PC-3 (cell line): Measurements from ENCODE around the gene CTSW. TPM values are rescaled to one million over a fixed set of nuclear protein-coding genes. Genes with fewer than 3 reads are reported as not detected.
"Not testable (repeated sequence)": the region's sequence is repeated elsewhere in the genome, so short reads cannot be mapped to it uniquely, and the experiment has no call there.

Experiments used
- ATAC-seq: fragments of 200-7000 bp; cut with Tn5 transposase; 2 replicates; pipeline ENCODE4 v1.9.1; 2020; ENCODE audit warnings: mild to moderate bottlenecking, moderate library complexity
- Bru-seq: library from RNA; stranded (reverse); fragments of 400-500 nt; gene quantifications from one replicate; lab custom pipeline; 2021; lab: Mats Ljungman, UMichigan
- BruChase-seq, 2 experiments: library from RNA; stranded (reverse); fragments of 400-500 nt; gene quantifications; one replicate each; lab custom pipeline; 2021; lab: Mats Ljungman, UMichigan
- BruUV-seq: library from RNA; stranded (reverse); fragments of 400-500 nt; replicated peaks from 2 replicates; lab custom pipeline; 2021; lab: Mats Ljungman, UMichigan
- CTCF ChIA-PET: fragments of 300-600 bp; sonication (Branson Sonifier 250); formaldehyde crosslinking; loops from one replicate; lab custom pipeline; 2022; ENCODE audit warnings: antibody characterized with exemption; lab: Charles Lee
- POLR2A ChIA-PET: fragments of 300-600 bp; sonication (Branson Sonifier 250); formaldehyde crosslinking; loops from one replicate; lab custom pipeline; 2022; ENCODE audit warnings: antibody characterized with exemption; ENCODE audit not compliant: unreplicated experiment; lab: Charles Lee
- DNase-seq: peaks from one replicate; pipeline ENCODE4 v3.0.0-alpha.2; 2015
- H2AFZ ChIP-seq: fragments of 300-600 bp; sonication (generic); 2 replicates; pipeline ENCODE4 v1.6.0; 2016; ENCODE audit warnings: antibody characterized with exemption, low read length
- H3F3A ChIP-seq: fragments of 300-600 bp; sonication (generic); one replicate; pipeline ENCODE4 v1.6.0; 2017; ENCODE audit warnings: antibody characterized with exemption, low read length, control low read depth, mild to moderate bottlenecking; ENCODE audit not compliant: unreplicated experiment
- H3K27ac ChIP-seq: fragments of 300-600 bp; sonication (generic); 2 replicates; pipeline ENCODE4 v1.5.1; 2016; ENCODE audit warnings: mild to moderate bottlenecking, low read length
- H3K27me3 ChIP-seq: fragments of 300-600 bp; sonication (generic); 2 replicates; pipeline ENCODE4 v1.6.1; 2016; ENCODE audit warnings: low read length, mixed read lengths
- H3K36me3 ChIP-seq: fragments of 300-600 bp; sonication (generic); 2 replicates; pipeline ENCODE4 v1.6.1; 2016; ENCODE audit warnings: low read depth, mixed run types, low read length, mixed read lengths
- H3K4me1 ChIP-seq: fragments of 300-600 bp; sonication (generic); 2 replicates; pipeline ENCODE4 v1.5.1; 2016; ENCODE audit warnings: low read length; ENCODE audit not compliant: insufficient read depth
- H3K4me2 ChIP-seq: fragments of 300-600 bp; sonication (generic); 2 replicates; pipeline ENCODE4 v1.6.0; 2016; ENCODE audit warnings: low read length
- H3K4me3 ChIP-seq: fragments of 300-600 bp; sonication (generic); 2 replicates; pipeline ENCODE4 v1.5.1; 2016; ENCODE audit warnings: mild to moderate bottlenecking, low read length, mixed read lengths
- H3K79me2 ChIP-seq: fragments of 300-600 bp; sonication (generic); 2 replicates; pipeline ENCODE4 v1.6.1; 2017; ENCODE audit warnings: low read length, mixed read lengths
- H3K9ac ChIP-seq: fragments of 300-600 bp; sonication (generic); 2 replicates; pipeline ENCODE4 v1.6.0; 2016; ENCODE audit warnings: mild to moderate bottlenecking, low read length
- H3K9me2 ChIP-seq: fragments of 300-600 bp; sonication (generic); replicated peaks from 2 replicates; pipeline ENCODE4 v1.6.1; 2016; ENCODE audit warnings: mixed run types, low read length, mixed read lengths
- H3K9me3 ChIP-seq: fragments of 300-600 bp; sonication (generic); 2 replicates; pipeline ENCODE4 v1.6.1; 2016; ENCODE audit warnings: low read length, mixed read lengths
- H4K20me1 ChIP-seq: fragments of 300-600 bp; sonication (generic); 2 replicates; pipeline ENCODE4 v1.6.1; 2016; ENCODE audit warnings: low read length, mixed read lengths
- EZH2 ChIP-seq: fragments of 300-600 bp; sonication (generic); IDR thresholded peaks from one replicate; pipeline ENCODE4 v1.6.1; 2017; ENCODE audit warnings: antibody characterized with exemption, mild to moderate bottlenecking, low read length; ENCODE audit not compliant: unreplicated experiment
- EZH2phosphoT487 ChIP-seq: fragments of 300-600 bp; sonication (generic); IDR thresholded peaks from 2 replicates; pipeline ENCODE4 v1.6.1; 2018; ENCODE audit warnings: mild to moderate bottlenecking, antibody characterized with exemption, low read length, borderline replicate concordance
- intact Hi-C: fragments of 100-400 bp; cut with micrococcal nuclease; formaldehyde crosslinking; loops from 2 replicates; pipeline ENCODE4 v1.9.0; 2023
- long read RNA-seq: library from polyadenylated mRNA; unstranded; transcript quantifications from one replicate; pipeline ENCODE4 v2.0.0, GENCODE V29; 2021; ENCODE audit not compliant: unreplicated experiment
- total RNA-seq: library from RNA; depleted of rRNA; stranded (reverse); fragments of >200 nt; gene quantifications from 2 replicates; pipeline ENCODE4 v1.2.3, GENCODE V29; 2014; rRNA removed
- TF ChIP-seq, protein P1 (sequence below): fragments of 300-600 bp; sonication (generic); conservative IDR thresholded peaks from 2 replicates; pipeline ENCODE4 v1.5.1; 2017; ENCODE audit warnings: antibody characterized with exemption, low read depth, mild to moderate bottlenecking, low read length

Gene CTSW, protein sequence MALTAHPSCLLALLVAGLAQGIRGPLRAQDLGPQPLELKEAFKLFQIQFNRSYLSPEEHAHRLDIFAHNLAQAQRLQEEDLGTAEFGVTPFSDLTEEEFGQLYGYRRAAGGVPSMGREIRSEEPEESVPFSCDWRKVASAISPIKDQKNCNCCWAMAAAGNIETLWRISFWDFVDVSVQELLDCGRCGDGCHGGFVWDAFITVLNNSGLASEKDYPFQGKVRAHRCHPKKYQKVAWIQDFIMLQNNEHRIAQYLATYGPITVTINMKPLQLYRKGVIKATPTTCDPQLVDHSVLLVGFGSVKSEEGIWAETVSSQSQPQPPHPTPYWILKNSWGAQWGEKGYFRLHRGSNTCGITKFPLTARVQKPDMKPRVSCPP
- total RNA-seq (0.11 TPM in 1 of 2 replicates, not detected in the other), Bru-seq, nascent RNA (percentile 17 among the genes with signal in this experiment), BruChase-seq, experiment 1, labeled RNA remaining after a 6-hour chase (percentile 35 among the genes with signal in this experiment), BruChase-seq, experiment 2, labeled RNA remaining after a 2-hour chase (percentile 19 among the genes with signal in this experiment)
- long read RNA-seq, partial matches to known transcripts: 0 of 30 reads
- long read RNA-seq, other reads (novel, unspliced or antisense): 30 of 30 reads

DNA sequence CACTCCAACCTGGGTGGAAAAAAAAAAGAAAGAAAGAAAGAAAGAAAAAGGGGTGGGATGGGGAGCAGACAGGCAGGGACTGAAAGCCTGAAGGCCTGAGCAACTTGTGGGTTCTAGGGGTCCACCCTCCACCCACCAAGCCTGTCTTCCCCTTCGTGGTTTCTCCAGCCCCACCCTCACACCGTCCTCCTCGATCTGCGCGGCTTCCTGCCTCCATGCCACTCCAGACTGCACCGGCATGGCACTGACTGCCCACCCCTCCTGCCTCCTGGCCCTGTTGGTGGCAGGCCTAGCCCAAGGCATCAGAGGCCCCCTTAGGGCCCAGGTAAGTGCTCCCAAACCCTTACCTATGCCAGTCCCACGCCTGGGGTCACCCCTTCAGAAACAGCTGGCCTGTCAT, at the start of gene CTSW:
Gene CTSW, plus strand, starts transcription at position 221 of the 400 bp plus-strand sequence. Its CDS starts 18 bp downstream, at position 239.
- ChIA-PET CTCF (no interaction called here), POLR2A (no interaction called here)
- H3K9me3 ChIP-seq: no peaks in the 10 kb centered on the region
- no peak within 1 kb of the TSS for H2AFZ ChIP-seq
- H3K4me1 ChIP-seq: no peaks in the 10 kb centered on the region
- no peak for DNase-seq
- H3F3A ChIP-seq: no peaks in the 10 kb centered on the region
- no peaks in the 10 kb centered on the region for H3K27me3 ChIP-seq
- H3K27ac ChIP-seq: no peak within 1 kb of the TSS
- no peak within 1 kb of the TSS for H3K4me3 ChIP-seq
- TF ChIP-seq EZH2phosphoT487 (no peak), EZH2 (no peak)
- TF ChIP-seq, protein P1, sequence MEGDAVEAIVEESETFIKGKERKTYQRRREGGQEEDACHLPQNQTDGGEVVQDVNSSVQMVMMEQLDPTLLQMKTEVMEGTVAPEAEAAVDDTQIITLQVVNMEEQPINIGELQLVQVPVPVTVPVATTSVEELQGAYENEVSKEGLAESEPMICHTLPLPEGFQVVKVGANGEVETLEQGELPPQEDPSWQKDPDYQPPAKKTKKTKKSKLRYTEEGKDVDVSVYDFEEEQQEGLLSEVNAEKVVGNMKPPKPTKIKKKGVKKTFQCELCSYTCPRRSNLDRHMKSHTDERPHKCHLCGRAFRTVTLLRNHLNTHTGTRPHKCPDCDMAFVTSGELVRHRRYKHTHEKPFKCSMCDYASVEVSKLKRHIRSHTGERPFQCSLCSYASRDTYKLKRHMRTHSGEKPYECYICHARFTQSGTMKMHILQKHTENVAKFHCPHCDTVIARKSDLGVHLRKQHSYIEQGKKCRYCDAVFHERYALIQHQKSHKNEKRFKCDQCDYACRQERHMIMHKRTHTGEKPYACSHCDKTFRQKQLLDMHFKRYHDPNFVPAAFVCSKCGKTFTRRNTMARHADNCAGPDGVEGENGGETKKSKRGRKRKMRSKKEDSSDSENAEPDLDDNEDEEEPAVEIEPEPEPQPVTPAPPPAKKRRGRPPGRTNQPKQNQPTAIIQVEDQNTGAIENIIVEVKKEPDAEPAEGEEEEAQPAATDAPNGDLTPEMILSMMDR: no peak
- H3K36me3 ChIP-seq: peaks cover 23% of the 10 kb centered on the region; the same call in 1 of the 2 replicates
- intact Hi-C loops: no loop called here
- H3K9me2 ChIP-seq: no peaks in the 10 kb centered on the region
- no TSS peak for BruUV-seq
- H4K20me1 ChIP-seq: no peaks in the 10 kb centered on the region
- ATAC-seq: no peak
- H3K4me2 ChIP-seq: no peak within 1 kb of the TSS
- H3K79me2 ChIP-seq: peaks cover 8% of the 10 kb centered on the region; the same call in 1 of the 2 replicates
- H3K9ac ChIP-seq: no peak within 1 kb of the TSS

DNA sequence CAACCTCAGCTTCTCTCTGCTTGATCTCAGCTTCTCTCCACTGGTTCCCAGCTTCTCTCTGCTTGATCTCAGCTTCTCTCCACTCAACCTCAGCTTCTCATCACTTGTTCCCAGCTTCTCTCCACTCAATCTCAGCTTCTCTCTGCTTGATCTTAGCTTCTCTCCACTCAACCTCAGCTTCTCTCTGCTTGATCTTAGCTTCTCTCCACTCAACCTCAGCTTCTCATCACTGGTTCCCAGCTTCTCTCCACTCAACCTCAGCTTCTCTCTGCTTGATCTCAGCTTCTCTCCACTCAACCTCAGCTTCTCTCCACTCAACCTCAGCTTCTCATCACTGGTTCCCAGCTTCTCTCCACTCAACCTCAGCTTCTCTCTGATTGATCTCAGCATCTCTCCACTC, 47.4 kb upstream of the CTSW start:
- ChIA-PET POLR2A (interaction anchor here (0.6 to 0.7 kb wide), 2 partner anchors 33 to 154 kb away, joined by 5 to 13 read pairs; no protein-coding TSS in a partner anchor), CTCF (interaction anchor here (0.6 kb wide), 1 partner anchor 63 kb away, joined by 7 read pairs; no protein-coding TSS in a partner anchor)
- H3K9ac ChIP-seq, DNase-seq, H3K36me3 ChIP-seq, H3K4me2 ChIP-seq, H3F3A ChIP-seq, H4K20me1 ChIP-seq, H3K4me1 ChIP-seq, H3K9me2 ChIP-seq, BruUV-seq, H3K79me2 ChIP-seq, H2AFZ ChIP-seq, H3K4me3 ChIP-seq, ATAC-seq, intact Hi-C loops, H3K9me3 ChIP-seq, H3K27ac ChIP-seq: not testable (repeated sequence)
- peaks cover 20% of the 10 kb centered on the region; the same call in 1 of the 2 replicates for H3K27me3 ChIP-seq

DNA sequence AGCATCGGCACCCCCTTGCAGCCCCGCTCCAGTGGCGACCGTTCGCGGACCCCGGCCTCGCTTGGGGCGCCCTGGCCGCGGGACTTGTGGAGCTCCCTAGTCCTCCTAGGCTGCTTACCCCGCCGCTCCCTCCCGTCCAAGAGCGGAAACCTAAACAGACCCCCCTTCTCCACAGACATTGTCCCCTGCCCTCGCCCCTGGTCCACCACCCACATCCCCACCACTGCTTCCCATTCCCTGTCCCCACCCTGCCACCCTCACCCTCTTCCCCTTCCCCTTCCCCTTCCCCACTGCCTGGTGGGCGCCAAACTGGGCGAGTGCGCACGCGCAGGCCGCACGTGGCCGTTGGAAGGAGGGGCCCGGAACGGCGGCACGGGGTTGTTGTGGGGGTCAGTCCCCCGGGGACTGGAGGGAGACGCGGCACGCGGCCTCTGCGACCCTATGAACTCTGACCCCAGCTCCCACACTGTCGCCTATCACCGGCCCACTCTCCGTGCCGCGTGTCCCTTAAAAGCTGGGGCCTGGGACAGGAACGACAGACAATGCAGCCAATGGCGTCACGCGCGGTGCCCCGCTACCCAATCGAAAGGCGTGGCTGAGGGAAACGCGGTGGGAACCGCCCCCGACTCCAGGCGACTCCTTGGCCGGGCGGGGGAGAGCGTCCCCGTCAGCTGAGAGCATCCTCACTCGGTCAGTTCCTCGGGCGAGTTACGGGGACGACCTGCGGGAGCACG, 46.2 kb upstream of the CTSW start, which contains the start of gene SNX32:
Gene SNX32, plus strand, starts transcription at position 667 of the 734 bp plus-strand sequence. CDS start 103 bp downstream, outside the sequence.
- Histone ChIP-seq H3K27ac (no peak within 1 kb of the TSS), H3K4me3 (peak within 1 kb of the TSS; percentile 43; the same call in 1 of the 2 replicates), H3F3A (no peaks in the 10 kb centered on the region), H3K79me2 (no peaks in the 10 kb centered on the region), H4K20me1 (no peaks in the 10 kb centered on the region), H3K36me3 (no peaks in the 10 kb centered on the region), H3K9me2 (no peaks in the 10 kb centered on the region), H3K4me2 (peak within 1 kb of the TSS; percentile 63), H3K27me3 (peaks cover 20% of the 10 kb centered on the region; the same call in 1 of the 2 replicates), H3K4me1 (no peaks in the 10 kb centered on the region), H2AFZ (peak within 1 kb of the TSS; percentile 63), H3K9me3 (no peaks in the 10 kb centered on the region), H3K9ac (no peak within 1 kb of the TSS)
- DNase-seq (peak; percentile 82), ATAC-seq (peak; percentile 99)
- TF ChIP-seq EZH2phosphoT487 (no peak), EZH2 (no peak)
- TF ChIP-seq, protein P1: no peak
- POLR2A ChIA-PET: no interaction called here
- intact Hi-C loops: no loop called here
- CTCF ChIA-PET: no interaction called here
- BruUV-seq: no TSS peak
